ENCODE measurements around the gene SERTAD2.

DNA sequence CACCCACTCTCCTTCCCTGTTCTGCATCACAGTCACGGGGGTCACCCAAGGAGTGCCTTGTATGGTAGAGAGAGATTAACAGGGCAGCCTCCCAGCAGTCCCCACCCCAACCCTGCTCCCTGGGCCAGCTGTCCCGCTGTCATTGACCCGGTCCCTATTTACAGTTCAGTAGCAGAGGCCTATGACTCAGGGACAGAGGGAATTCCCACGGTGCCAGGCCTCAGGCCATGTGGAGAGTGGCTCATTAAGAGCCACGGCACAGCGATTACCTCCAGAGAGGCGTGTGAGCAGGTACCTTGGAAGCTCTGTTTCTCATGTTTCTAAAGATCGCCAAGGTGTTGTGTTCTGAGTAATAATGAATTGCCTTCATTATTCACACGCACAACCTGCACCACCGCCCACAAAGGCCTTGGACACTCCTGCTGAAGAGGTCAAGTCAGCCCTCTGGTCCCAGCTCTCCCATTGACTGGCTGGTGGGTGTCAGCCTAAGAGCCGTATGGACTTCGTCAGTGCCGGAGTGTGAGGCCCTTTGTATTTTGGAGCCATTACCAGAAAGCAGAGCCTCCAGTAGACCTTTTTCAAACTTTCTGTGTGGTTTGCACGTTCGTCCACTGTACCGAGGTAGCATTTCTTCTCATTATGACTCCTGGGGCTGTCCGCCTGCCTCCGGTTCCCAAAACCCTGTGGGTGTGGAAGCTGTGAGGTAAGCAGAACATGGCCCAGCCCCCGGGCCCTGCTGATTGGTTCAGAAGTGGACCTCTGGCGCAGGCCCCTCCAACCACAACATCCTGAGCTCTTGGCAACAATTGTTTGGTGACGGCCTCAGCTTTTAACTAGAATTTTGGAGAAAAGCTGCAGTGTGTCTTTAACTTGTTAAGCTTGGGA is 47.0 kb downstream of the SERTAD2 start:
- TF ChIP-seq, protein P1, sequence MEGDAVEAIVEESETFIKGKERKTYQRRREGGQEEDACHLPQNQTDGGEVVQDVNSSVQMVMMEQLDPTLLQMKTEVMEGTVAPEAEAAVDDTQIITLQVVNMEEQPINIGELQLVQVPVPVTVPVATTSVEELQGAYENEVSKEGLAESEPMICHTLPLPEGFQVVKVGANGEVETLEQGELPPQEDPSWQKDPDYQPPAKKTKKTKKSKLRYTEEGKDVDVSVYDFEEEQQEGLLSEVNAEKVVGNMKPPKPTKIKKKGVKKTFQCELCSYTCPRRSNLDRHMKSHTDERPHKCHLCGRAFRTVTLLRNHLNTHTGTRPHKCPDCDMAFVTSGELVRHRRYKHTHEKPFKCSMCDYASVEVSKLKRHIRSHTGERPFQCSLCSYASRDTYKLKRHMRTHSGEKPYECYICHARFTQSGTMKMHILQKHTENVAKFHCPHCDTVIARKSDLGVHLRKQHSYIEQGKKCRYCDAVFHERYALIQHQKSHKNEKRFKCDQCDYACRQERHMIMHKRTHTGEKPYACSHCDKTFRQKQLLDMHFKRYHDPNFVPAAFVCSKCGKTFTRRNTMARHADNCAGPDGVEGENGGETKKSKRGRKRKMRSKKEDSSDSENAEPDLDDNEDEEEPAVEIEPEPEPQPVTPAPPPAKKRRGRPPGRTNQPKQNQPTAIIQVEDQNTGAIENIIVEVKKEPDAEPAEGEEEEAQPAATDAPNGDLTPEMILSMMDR (conservative IDR thresholded peaks at IDR 0.05; ENCODE audit: low read length): no peak
- TF ChIP-seq EZH2phosphoT487 (IDR thresholded peaks at IDR 0.05; ENCODE audit: borderline replicate concordance): no peak

All from Loucy (cell line).